ENCODE data around the gene CUL3. TPM values are rescaled to one million over a fixed set of nuclear protein-coding genes. Genes with fewer than 3 reads are reported as not detected.

The CUL3 gene
- total and polyA plus RNA-seq, 2 of the 13 experiments (the other 11 are each of a cell fraction or from before 2014, with no cell fraction given), result 33.2 to 62.3 TPM

DNA sequence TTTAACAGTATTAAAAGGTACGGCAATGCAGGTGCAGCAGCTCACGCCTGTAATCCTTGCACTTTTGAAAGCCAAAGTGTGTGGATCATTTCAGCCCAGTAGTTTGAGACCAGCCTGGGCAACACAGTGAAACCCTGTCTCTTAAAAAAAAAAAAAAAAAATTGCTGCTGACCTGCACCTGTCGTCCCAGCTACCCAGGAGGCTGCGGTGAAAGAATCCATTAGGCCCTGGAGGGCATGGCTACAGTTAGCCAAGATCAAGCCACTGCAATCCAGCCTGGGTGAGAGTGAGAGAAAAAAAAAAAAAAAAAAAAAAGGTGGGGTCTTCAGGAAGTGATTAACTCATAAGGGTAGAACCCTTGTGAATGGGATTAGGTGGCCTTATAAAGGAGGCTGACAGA is 12.8 kb downstream of the CUL3 start:
- peaks cover 58% of the 10 kb centered on the region for H3K4me1 ChIP-seq (ENCODE audit: insufficient read depth, low read length)

More for the DNA sequence above, 12.8 kb downstream of the CUL3 start:
- TF ChIP-seq, protein P1, sequence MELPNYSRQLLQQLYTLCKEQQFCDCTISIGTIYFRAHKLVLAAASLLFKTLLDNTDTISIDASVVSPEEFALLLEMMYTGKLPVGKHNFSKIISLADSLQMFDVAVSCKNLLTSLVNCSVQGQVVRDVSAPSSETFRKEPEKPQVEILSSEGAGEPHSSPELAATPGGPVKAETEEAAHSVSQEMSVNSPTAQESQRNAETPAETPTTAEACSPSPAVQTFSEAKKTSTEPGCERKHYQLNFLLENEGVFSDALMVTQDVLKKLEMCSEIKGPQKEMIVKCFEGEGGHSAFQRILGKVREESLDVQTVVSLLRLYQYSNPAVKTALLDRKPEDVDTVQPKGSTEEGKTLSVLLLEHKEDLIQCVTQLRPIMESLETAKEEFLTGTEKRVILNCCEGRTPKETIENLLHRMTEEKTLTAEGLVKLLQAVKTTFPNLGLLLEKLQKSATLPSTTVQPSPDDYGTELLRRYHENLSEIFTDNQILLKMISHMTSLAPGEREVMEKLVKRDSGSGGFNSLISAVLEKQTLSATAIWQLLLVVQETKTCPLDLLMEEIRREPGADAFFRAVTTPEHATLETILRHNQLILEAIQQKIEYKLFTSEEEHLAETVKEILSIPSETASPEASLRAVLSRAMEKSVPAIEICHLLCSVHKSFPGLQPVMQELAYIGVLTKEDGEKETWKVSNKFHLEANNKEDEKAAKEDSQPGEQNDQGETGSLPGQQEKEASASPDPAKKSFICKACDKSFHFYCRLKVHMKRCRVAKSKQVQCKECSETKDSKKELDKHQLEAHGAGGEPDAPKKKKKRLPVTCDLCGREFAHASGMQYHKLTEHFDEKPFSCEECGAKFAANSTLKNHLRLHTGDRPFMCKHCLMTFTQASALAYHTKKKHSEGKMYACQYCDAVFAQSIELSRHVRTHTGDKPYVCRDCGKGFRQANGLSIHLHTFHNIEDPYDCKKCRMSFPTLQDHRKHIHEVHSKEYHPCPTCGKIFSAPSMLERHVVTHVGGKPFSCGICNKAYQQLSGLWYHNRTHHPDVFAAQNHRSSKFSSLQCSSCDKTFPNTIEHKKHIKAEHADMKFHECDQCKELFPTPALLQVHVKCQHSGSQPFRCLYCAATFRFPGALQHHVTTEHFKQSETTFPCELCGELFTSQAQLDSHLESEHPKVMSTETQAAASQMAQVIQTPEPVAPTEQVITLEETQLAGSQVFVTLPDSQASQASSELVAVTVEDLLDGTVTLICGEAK (IDR thresholded peaks at IDR 0.05), result no peak
- TF ChIP-seq, protein P1 (CRISPR knock-in tag; IDR thresholded peaks at IDR 0.05), result no peak
- TF ChIP-seq, protein P2, sequence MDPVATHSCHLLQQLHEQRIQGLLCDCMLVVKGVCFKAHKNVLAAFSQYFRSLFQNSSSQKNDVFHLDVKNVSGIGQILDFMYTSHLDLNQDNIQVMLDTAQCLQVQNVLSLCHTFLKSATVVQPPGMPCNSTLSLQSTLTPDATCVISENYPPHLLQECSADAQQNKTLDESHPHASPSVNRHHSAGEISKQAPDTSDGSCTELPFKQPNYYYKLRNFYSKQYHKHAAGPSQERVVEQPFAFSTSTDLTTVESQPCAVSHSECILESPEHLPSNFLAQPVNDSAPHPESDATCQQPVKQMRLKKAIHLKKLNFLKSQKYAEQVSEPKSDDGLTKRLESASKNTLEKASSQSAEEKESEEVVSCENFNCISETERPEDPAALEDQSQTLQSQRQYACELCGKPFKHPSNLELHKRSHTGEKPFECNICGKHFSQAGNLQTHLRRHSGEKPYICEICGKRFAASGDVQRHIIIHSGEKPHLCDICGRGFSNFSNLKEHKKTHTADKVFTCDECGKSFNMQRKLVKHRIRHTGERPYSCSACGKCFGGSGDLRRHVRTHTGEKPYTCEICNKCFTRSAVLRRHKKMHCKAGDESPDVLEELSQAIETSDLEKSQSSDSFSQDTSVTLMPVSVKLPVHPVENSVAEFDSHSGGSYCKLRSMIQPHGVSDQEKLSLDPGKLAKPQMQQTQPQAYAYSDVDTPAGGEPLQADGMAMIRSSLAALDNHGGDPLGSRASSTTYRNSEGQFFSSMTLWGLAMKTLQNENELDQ (CRISPR knock-in tag; IDR thresholded peaks at IDR 0.05; ENCODE audit: borderline replicate concordance), result no peak
- no peak for TF ChIP-seq ZSCAN9 (CRISPR knock-in tag; IDR thresholded peaks at IDR 0.05; ENCODE audit: borderline replicate concordance)
- TF ChIP-seq ZNF816 (CRISPR knock-in tag; IDR thresholded peaks at IDR 0.05; ENCODE audit: borderline replicate concordance), result no peak
- TF ChIP-seq SMARCE1 (IDR thresholded peaks at IDR 0.05; ENCODE audit: borderline replicate concordance), result no peak
- no peak for TF ChIP-seq MEIS2 (CRISPR knock-in tag; IDR thresholded peaks at IDR 0.05)
- TF ChIP-seq, protein P3, sequence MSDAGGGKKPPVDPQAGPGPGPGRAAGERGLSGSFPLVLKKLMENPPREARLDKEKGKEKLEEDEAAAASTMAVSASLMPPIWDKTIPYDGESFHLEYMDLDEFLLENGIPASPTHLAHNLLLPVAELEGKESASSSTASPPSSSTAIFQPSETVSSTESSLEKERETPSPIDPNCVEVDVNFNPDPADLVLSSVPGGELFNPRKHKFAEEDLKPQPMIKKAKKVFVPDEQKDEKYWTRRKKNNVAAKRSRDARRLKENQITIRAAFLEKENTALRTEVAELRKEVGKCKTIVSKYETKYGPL (CRISPR knock-in tag; IDR thresholded peaks at IDR 0.05), result no peak
- TF ChIP-seq MYC (CRISPR knock-in tag; IDR thresholded peaks at IDR 0.05; ENCODE audit: borderline replicate concordance), result no peak
- no peak for TF ChIP-seq HNRNPUL1 (IDR thresholded peaks at IDR 0.05; ENCODE audit: low read depth, low read length)
- no peak for TF ChIP-seq ZBTB42 (CRISPR knock-in tag; IDR thresholded peaks at IDR 0.05)
- TF ChIP-seq ARNT (IDR thresholded peaks at IDR 0.05), result no peak
- no peak for TF ChIP-seq MEIS1 (CRISPR knock-in tag; IDR thresholded peaks at IDR 0.05; ENCODE audit: borderline replicate concordance)
- intact Hi-C loops (cut with micrococcal nuclease; ENCODE audit: unreplicated experiment) (no loop called here), in situ Hi-C loops (cut with HindIII; ENCODE audit: extremely low pct_ligation_motif_present, low pct_unique_long_range_greater_than_20kb) (no loop called here)
- no peaks in the 10 kb centered on the region for H3K9me3 ChIP-seq (ENCODE audit: low read length)
- peaks cover 98% of the 10 kb centered on the region for H3K79me2 ChIP-seq (ENCODE audit: insufficient read depth, low read length)
- FAIRE-seq (no peak), ATAC-seq (no peak), DNase-seq (ENCODE audit: low spot score) (no peak)
- no peak overlapping the region for H3K4me2 ChIP-seq (ENCODE audit: low read depth, low read length)
- H3K27me3 ChIP-seq (ENCODE audit: control insufficient read depth in 1 of 2, insufficient read depth in 2 of 2, low read length in 2 of 2), result no peaks in the 10 kb centered on the region
- POLR2A ChIA-PET, result no interaction called here
- BruUV-seq (replicated peaks), result no TSS peak
- WGBS (ENCODE audit: low lambda C conversion rate), result 97% methylated on average over 4 of the region's 4 CpGs
- no peak overlapping the region for H2AFZ ChIP-seq (ENCODE audit: low read length)
- no peak overlapping the region for H3K27ac ChIP-seq (ENCODE audit: extremely low read length, insufficient read depth, low read length)
- H3K9ac ChIP-seq (ENCODE audit: insufficient read depth, low read depth, low read length), result no peak overlapping the region
- no peak overlapping the region for H3K4me3 ChIP-seq (replicated peaks in 1 of 3; ENCODE audit: insufficient read depth in 1 of 3, low read depth in 2 of 3, low read length in 3 of 3)
- H4K20me1 ChIP-seq (ENCODE audit: insufficient read depth, low read length), result peaks cover 76% of the 10 kb centered on the region
- H3K36me3 ChIP-seq (replicated peaks in 1 of 2; ENCODE audit: control insufficient read depth in 1 of 2, insufficient read depth in 2 of 2, low read length in 2 of 2), result peaks cover 0 to 16% of the 10 kb centered on the region in 2 experiments; a peak in 2 of 5 replicates
- CTCF ChIA-PET (ENCODE audit: low intra/inter-chr PET ratio, low total read pairs), result no interaction called here
